Measurements from ENCODE around the gene TMEM243. TPM values are rescaled to one million over a fixed set of nuclear protein-coding genes. Genes with fewer than 3 reads are reported as not detected.

Gene TMEM243
- total and polyA plus RNA-seq, 2 experiments from 2014 or later = 52.7 to 76.9 TPM

- in situ Hi-C loops (cut with MboI) = no loop called here
- Histone ChIP-seq H3K9ac (no peak overlapping the region), H4K20me1 (ENCODE audit: insufficient read depth) (no peaks in the 10 kb centered on the region), H3K36me3 (ENCODE audit: low read depth) (peaks cover 97% of the 10 kb centered on the region), H3K4me3 (no peak overlapping the region), H3K4me2 (ENCODE audit: unreplicated experiment) (no peak overlapping the region), H3K79me2 (ENCODE audit: insufficient read depth) (peaks cover 69% of the 10 kb centered on the region; the same call in 1 of the 2 replicates), H3K9me3 (ENCODE audit: low read depth) (no peaks in the 10 kb centered on the region), H3K9me2 (ENCODE audit: insufficient read depth) (no peaks in the 10 kb centered on the region), H3K27ac (no peak overlapping the region), H3K4me1 (ENCODE audit: insufficient read depth) (no peaks in the 10 kb centered on the region), H3K27me3 (replicated peaks; ENCODE audit: insufficient read depth) (no peaks in the 10 kb centered on the region), H2AFZ (no peak overlapping the region), H3F3A (ENCODE audit: insufficient read depth) (peaks cover 7% of the 10 kb centered on the region; the same call in 1 of the 2 replicates)
- no peak for DNase-seq
- TF ChIP-seq EZH2phosphoT487 (IDR thresholded peaks at IDR 0.05; ENCODE audit: insufficient read depth, low read depth) (no peak), EZH2 (IDR thresholded peaks at IDR 0.05; ENCODE audit: insufficient read depth, poor library complexity, severe bottlenecking) (no peak)
- WGBS, 2 experiments (ENCODE audit: low coverage in 1 of 2, low lambda C conversion rate in 2 of 2, missing lambda C conversion rate in 2 of 2) = 98 to 99% methylated on average over 3 of the region's 3 CpGs
Measured at GRCh38 chr7:87170828-87171227, 48.7 kb downstream of the TMEM243 start.

GRCh38 chr7:87164433-87164832, 55.1 kb downstream of the TMEM243 start:
- Histone ChIP-seq H3K4me2 (ENCODE audit: unreplicated experiment) (no peak overlapping the region), H3K9me3 (ENCODE audit: low read depth) (no peaks in the 10 kb centered on the region), H3K4me3 (no peak overlapping the region), H3K9ac (no peak overlapping the region), H4K20me1 (ENCODE audit: insufficient read depth) (no peaks in the 10 kb centered on the region), H3K9me2 (ENCODE audit: insufficient read depth) (no peaks in the 10 kb centered on the region), H3K36me3 (ENCODE audit: low read depth) (peaks cover 61% of the 10 kb centered on the region), H3K27me3 (replicated peaks; ENCODE audit: insufficient read depth) (no peaks in the 10 kb centered on the region), H3K4me1 (ENCODE audit: insufficient read depth) (no peaks in the 10 kb centered on the region), H3K27ac (no peak overlapping the region), H3F3A (ENCODE audit: insufficient read depth) (no peaks in the 10 kb centered on the region), H3K79me2 (ENCODE audit: insufficient read depth) (peaks cover 93% of the 10 kb centered on the region), H2AFZ (no peak overlapping the region)
- no peak for TF ChIP-seq EZH2phosphoT487 (IDR thresholded peaks at IDR 0.05; ENCODE audit: insufficient read depth, low read depth)
- TF ChIP-seq EZH2 (IDR thresholded peaks at IDR 0.05; ENCODE audit: insufficient read depth, poor library complexity, severe bottlenecking) = no peak
- DNase-seq = no peak
- in situ Hi-C loops (cut with MboI) = no loop called here
- 75 to 82% methylated on average over 2 of the region's 2 CpGs for WGBS, 2 experiments (ENCODE audit: low coverage in 1 of 2, low lambda C conversion rate in 2 of 2, missing lambda C conversion rate in 2 of 2)

DNA sequence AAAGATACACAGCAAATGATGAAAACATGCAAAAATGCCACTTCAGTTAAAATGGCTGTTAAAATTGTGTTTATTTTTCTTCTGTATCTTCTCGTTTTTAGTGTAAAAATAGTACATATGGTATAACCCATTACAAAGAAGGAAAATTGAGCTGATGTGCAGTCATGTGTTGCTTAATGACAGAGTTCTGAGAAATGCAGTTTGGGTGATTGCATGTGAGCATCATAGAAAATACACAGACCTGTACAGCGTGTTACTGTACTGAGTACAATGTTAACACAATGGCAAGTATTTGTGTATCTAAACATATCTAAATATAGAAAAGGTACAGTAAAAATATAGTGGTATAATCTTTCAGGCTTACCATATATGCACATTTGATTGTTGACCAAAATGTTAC, 60.0 kb downstream of the TMEM243 start:
- Histone ChIP-seq H4K20me1 (ENCODE audit: insufficient read depth) (peaks cover 23% of the 10 kb centered on the region; the same call in 1 of the 2 replicates), H3K79me2 (ENCODE audit: insufficient read depth) (peaks cover 100% of the 10 kb centered on the region), H3K9me3 (ENCODE audit: low read depth) (no peaks in the 10 kb centered on the region), H2AFZ (no peak overlapping the region), H3K4me2 (ENCODE audit: unreplicated experiment) (no peak overlapping the region), H3K27ac (no peak overlapping the region), H3K4me3 (no peak overlapping the region), H3K27me3 (replicated peaks; ENCODE audit: insufficient read depth) (no peaks in the 10 kb centered on the region), H3K4me1 (ENCODE audit: insufficient read depth) (peaks cover 29% of the 10 kb centered on the region), H3K9ac (no peak overlapping the region), H3K9me2 (ENCODE audit: insufficient read depth) (no peaks in the 10 kb centered on the region), H3F3A (ENCODE audit: insufficient read depth) (peaks cover 13% of the 10 kb centered on the region; the same call in 1 of the 2 replicates), H3K36me3 (ENCODE audit: low read depth) (peaks cover 14% of the 10 kb centered on the region)
- TF ChIP-seq EZH2phosphoT487 (IDR thresholded peaks at IDR 0.05; ENCODE audit: insufficient read depth, low read depth) = no peak
- TF ChIP-seq EZH2 (IDR thresholded peaks at IDR 0.05; ENCODE audit: insufficient read depth, poor library complexity, severe bottlenecking) = no peak
- DNase-seq = no peak
- in situ Hi-C loops (cut with MboI) = no loop called here
- WGBS, 2 experiments (ENCODE audit: low coverage in 1 of 2, low lambda C conversion rate in 2 of 2, missing lambda C conversion rate in 2 of 2) = 78% methylated on average over 2 of the region's 2 CpGs

DNA sequence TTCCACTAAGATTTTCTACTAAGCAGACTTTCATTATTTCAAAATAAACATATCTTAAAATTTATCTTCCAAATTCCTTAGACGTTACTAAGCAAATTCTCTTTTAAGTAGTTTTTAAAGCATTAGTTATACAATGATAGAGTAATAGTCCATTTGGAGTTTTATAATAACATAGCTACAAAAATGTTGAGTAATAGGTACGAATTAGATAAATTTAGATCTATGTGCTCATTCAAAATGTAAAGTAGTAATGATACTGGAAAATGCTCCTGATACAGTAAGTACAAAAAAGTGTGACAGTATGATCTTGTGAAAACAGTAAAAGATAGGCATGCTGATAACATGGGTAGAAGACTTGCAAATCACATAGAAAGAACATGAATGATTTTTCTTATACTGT, 62.8 kb downstream of the TMEM243 start:
- Histone ChIP-seq H3K9me3 (ENCODE audit: low read depth) (no peaks in the 10 kb centered on the region), H3K9ac (0 out of 2 replicates have a peak overlapping the region, but pooled peaks have one; percentile 6), H3K27me3 (replicated peaks; ENCODE audit: insufficient read depth) (no peaks in the 10 kb centered on the region), H3K79me2 (ENCODE audit: insufficient read depth) (peaks cover 89% of the 10 kb centered on the region), H2AFZ (no peak overlapping the region), H3K36me3 (ENCODE audit: low read depth) (no peaks in the 10 kb centered on the region), H3K4me1 (ENCODE audit: insufficient read depth) (peaks cover 30% of the 10 kb centered on the region), H3K9me2 (ENCODE audit: insufficient read depth) (no peaks in the 10 kb centered on the region), H3F3A (ENCODE audit: insufficient read depth) (peaks cover 28% of the 10 kb centered on the region), H3K4me3 (peak overlapping the region; percentile 95), H3K4me2 (ENCODE audit: unreplicated experiment) (peak overlapping the region; percentile 99), H3K27ac (0 out of 2 replicates have a peak overlapping the region, but pooled peaks have one; percentile 7), H4K20me1 (ENCODE audit: insufficient read depth) (peaks cover 27% of the 10 kb centered on the region; the same call in 1 of the 2 replicates)
- TF ChIP-seq EZH2phosphoT487 (IDR thresholded peaks at IDR 0.05; ENCODE audit: insufficient read depth, low read depth) (no peak), EZH2 (IDR thresholded peaks at IDR 0.05; ENCODE audit: insufficient read depth, poor library complexity, severe bottlenecking) (no peak)
- DNase-seq = peak; percentile 35
- in situ Hi-C loops (cut with MboI) = no loop called here
- 16 to 18% methylated on average over 2 of the region's 2 CpGs for WGBS, 2 experiments (ENCODE audit: low coverage in 1 of 2, low lambda C conversion rate in 2 of 2, missing lambda C conversion rate in 2 of 2)
